HL-60 (cell line): ENCODE results near the gene MTPN.

Experiments used
- DNase-seq, 2 experiments: peaks; one replicate each; pipeline ENCODE4 v3.0.0-alpha.2; 2010 to 2020; ENCODE audit warnings: low read depth in 1 of 2, low spot score in 1 of 2
- H3K27ac ChIP-seq: fragments of 250-450 bp; sonication (Bioruptor Pico); replicated peaks from 2 replicates; pipeline ENCODE4 v1.5.1; 2020; ENCODE audit warnings: mild to moderate bottlenecking, moderate library complexity
- H3K27me3 ChIP-seq: fragments of 250-450 bp; sonication (Bioruptor Pico); 2 replicates; pipeline ENCODE4 v1.5.1; 2021; ENCODE audit warnings: mild to moderate bottlenecking, moderate library complexity; ENCODE audit not compliant: insufficient read depth, poor library complexity, severe bottlenecking
- H3K4me3 ChIP-seq: replicated peaks from 2 replicates; pipeline ENCODE4 v1.5.1; 2011; ENCODE audit warnings: mild to moderate bottlenecking, control low read depth, low read length; ENCODE audit not compliant: insufficient read depth
- GABPA ChIP-seq: IDR thresholded peaks from 2 replicates; pipeline ENCODE4 v1.6.1; 2012; ENCODE audit warnings: low read depth
- POLR2AphosphoS5 ChIP-seq: IDR thresholded peaks from 2 replicates; pipeline ENCODE4 v1.6.1; 2012; ENCODE audit warnings: low read depth
- SPI1 ChIP-seq: IDR thresholded peaks from 2 replicates; pipeline ENCODE4 v1.6.1; 2012; ENCODE audit warnings: low read depth, mild to moderate bottlenecking, borderline replicate concordance
- TF ChIP-seq, protein P1 (sequence below): IDR thresholded peaks from 2 replicates; pipeline ENCODE4 v1.6.1; 2012; ENCODE audit warnings: low read depth; ENCODE audit not compliant: insufficient replicate concordance
- TF ChIP-seq, protein P2 (sequence below): IDR thresholded peaks from one replicate; pipeline ENCODE4 v1.5.1; 2011; ENCODE audit warnings: low read length, control low read depth, inconsistent platforms; ENCODE audit not compliant: insufficient read depth

The MTPN gene

DNA sequence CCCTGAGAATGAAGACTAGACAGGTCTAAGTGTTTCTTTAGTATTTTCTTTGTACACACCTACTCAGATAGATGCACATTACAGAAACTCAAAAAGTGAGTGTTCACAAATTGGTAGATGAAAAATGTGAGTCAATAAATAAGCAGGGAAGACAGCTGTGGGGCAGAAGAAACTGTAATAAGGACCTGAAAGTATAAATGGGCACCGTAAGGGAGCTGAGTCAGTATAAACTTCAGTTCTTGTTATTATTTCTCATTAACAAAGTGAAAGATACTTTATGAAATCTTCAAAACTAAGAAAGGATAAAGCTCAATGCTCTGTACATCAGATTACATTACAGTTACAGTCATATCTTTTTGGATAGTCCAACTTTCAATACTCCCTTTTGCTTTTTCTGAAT, 2.5 kb downstream of the MTPN start:
- TF ChIP-seq, protein P1, sequence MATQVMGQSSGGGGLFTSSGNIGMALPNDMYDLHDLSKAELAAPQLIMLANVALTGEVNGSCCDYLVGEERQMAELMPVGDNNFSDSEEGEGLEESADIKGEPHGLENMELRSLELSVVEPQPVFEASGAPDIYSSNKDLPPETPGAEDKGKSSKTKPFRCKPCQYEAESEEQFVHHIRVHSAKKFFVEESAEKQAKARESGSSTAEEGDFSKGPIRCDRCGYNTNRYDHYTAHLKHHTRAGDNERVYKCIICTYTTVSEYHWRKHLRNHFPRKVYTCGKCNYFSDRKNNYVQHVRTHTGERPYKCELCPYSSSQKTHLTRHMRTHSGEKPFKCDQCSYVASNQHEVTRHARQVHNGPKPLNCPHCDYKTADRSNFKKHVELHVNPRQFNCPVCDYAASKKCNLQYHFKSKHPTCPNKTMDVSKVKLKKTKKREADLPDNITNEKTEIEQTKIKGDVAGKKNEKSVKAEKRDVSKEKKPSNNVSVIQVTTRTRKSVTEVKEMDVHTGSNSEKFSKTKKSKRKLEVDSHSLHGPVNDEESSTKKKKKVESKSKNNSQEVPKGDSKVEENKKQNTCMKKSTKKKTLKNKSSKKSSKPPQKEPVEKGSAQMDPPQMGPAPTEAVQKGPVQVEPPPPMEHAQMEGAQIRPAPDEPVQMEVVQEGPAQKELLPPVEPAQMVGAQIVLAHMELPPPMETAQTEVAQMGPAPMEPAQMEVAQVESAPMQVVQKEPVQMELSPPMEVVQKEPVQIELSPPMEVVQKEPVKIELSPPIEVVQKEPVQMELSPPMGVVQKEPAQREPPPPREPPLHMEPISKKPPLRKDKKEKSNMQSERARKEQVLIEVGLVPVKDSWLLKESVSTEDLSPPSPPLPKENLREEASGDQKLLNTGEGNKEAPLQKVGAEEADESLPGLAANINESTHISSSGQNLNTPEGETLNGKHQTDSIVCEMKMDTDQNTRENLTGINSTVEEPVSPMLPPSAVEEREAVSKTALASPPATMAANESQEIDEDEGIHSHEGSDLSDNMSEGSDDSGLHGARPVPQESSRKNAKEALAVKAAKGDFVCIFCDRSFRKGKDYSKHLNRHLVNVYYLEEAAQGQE = no peak
- TF ChIP-seq POLR2AphosphoS5 (no peak), SPI1 (no peak), GABPA (no peak)
- TF ChIP-seq, protein P2, sequence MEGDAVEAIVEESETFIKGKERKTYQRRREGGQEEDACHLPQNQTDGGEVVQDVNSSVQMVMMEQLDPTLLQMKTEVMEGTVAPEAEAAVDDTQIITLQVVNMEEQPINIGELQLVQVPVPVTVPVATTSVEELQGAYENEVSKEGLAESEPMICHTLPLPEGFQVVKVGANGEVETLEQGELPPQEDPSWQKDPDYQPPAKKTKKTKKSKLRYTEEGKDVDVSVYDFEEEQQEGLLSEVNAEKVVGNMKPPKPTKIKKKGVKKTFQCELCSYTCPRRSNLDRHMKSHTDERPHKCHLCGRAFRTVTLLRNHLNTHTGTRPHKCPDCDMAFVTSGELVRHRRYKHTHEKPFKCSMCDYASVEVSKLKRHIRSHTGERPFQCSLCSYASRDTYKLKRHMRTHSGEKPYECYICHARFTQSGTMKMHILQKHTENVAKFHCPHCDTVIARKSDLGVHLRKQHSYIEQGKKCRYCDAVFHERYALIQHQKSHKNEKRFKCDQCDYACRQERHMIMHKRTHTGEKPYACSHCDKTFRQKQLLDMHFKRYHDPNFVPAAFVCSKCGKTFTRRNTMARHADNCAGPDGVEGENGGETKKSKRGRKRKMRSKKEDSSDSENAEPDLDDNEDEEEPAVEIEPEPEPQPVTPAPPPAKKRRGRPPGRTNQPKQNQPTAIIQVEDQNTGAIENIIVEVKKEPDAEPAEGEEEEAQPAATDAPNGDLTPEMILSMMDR = no peak
- Histone ChIP-seq H3K4me3 (peak overlapping the region; percentile 97), H3K27me3 (no peaks in the 10 kb centered on the region), H3K27ac (no peak overlapping the region)
- DNase-seq = no peak

DNA sequence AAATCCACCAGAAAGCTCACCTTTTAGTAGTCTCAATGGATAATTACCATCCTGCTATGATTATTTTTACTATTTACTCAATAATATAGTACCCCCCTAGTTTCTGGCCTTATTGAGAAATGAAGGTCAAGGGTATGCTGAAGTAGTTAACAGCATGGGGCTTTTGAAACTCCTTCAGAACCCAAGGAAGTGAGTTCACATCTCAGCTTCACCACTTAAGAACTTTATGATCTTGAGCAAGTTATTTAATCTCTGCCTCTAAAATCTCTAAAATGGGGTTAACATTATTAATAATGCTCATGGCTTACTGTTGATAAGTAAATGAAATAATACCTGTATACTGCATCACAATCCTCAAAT, 5.8 kb downstream of the MTPN start:
- Histone ChIP-seq H3K27me3 (no peaks in the 10 kb centered on the region), H3K4me3 (no peak overlapping the region), H3K27ac (peak overlapping the region; percentile 72)
- peak in 1 of 2 experiments; percentile 34 for DNase-seq
- TF ChIP-seq, protein P2 = no peak
- no peak for TF ChIP-seq SPI1
- no peak for TF ChIP-seq GABPA
- TF ChIP-seq POLR2AphosphoS5 = no peak
- TF ChIP-seq, protein P1 = no peak

DNA sequence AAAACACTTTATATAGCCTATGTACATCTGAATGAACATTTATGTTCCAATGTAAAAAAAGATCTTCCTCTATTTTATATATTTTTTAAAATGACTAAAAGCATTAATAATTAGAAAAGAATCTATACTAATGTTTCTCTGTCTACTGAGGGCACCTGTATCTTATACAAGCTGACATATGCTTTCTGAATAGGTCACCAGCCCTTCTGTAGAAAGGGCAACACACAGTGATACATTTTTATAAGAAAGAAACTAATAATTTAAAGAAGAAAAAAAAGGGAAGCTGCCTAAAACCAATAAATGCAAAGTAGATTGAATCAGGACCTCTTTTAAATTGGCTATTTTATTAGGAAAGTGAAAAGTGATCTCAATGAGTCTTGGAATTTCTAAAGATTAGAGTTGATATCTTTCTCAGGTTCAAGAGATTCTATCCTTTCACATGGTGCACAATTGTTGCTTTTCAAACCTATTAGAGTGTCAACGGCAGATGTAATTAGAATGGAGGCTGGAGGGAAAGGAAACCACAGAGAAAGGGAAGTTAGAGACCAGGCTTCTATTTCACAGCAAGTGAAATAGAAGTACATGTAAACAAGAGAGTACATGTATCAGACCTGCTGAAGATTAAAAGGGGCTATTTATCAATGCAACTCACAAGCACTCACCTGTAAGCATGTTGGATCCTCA, 6.3 kb downstream of the MTPN start:
- Histone ChIP-seq H3K27me3 (no peaks in the 10 kb centered on the region), H3K4me3 (no peak overlapping the region), H3K27ac (peak overlapping the region; percentile 72)
- no peak for TF ChIP-seq POLR2AphosphoS5
- TF ChIP-seq SPI1 = peak; percentile 27; the same call in 1 of the 2 replicates
- DNase-seq = peak; percentile 45 to 70

DNA sequence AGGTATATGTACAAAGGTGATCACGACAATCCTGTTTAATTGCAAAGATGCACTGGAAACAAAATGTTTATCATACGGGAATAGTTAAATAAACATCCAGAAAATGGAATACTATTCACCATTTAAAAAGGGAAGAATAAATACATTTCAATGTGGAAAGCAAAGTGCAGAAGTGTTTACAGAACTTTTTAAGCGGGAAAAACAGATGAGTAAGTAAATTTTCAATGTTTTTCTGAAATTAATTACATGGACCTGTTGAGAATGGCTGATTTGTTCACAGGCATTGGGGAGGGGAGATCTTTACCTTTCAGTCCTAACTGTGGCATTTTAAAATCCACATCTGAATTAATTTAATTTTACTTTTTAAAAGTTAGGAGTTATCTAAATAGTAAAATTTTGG, 7.1 kb downstream of the MTPN start:
- Histone ChIP-seq H3K4me3 (no peak overlapping the region), H3K27me3 (no peaks in the 10 kb centered on the region), H3K27ac (peak overlapping the region; percentile 72)
- DNase-seq = no peak
- TF ChIP-seq, protein P2 = no peak
- TF ChIP-seq GABPA = no peak
- TF ChIP-seq, protein P1 = no peak
- no peak for TF ChIP-seq SPI1
- TF ChIP-seq POLR2AphosphoS5 = no peak
